Stimulated activated CD4-positive, alpha-beta T cell treated with anti-CD3 and anti-CD28 coated beads, Interleukin-15, amount 100 ng/mL, for 48 hours (primary cell): Measurements from ENCODE around the gene SKI.
"Not testable (repeated sequence)": the region's sequence is repeated elsewhere in the genome, so short reads cannot be mapped to it uniquely, and the experiment has no call there.

Experiments used
- DNase-seq, 2 donors: peaks; one replicate each; pipeline ENCODE4 v3.0.0-alpha.2; 2020; ENCODE audit warnings: low read depth in 2 of 2

Gene SKI

GRCh38 chr1:2259668-2260402 lies 31.7 kb downstream of the SKI start:
- DNase-seq = no peak

GRCh38 chr1:2260470-2260869 lies 32.4 kb downstream of the SKI start:
- DNase-seq = not testable (repeated sequence)

- no peak for DNase-seq
These were observed 32.8 kb downstream of the SKI start for GRCh38 chr1:2260917-2261316.

GRCh38 chr1:2261476-2262395 lies 33.6 kb downstream of the SKI start:
- DNase-seq = not testable (repeated sequence)

DNA sequence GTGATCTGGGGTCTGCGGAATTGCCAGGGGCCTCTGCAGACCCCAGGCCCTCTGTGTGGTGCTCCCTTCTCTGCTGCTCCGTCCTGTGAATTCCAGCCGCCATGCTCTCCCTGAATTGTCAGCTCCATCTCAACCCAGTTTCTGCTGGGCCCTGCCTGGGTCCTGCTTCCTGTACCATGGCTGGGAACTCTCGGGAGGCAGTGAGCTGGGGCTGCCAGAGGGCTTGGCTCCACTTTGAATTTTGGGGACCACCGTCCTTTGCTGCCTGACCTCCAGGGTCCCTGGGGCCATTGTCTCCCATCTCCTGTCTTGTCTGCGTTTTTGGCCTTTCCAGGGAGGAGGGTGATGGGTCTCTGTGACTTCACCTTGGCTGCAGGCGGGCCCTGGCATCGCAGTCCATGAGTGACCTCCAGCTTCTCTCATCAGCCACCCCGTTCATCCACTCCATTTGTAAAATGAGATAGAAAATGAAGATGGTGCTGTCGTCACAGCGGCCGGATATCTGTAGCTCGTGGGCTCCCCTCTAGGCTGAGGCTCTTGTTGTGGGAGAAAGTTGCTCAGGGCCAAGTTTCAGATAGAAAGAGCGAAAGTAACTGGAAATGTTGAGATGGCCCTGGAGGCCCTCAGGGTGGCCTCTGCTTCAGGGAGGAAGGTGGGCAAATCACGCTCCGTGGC lies 38.3 kb downstream of the SKI start:
- DNase-seq = no peak

DNA sequence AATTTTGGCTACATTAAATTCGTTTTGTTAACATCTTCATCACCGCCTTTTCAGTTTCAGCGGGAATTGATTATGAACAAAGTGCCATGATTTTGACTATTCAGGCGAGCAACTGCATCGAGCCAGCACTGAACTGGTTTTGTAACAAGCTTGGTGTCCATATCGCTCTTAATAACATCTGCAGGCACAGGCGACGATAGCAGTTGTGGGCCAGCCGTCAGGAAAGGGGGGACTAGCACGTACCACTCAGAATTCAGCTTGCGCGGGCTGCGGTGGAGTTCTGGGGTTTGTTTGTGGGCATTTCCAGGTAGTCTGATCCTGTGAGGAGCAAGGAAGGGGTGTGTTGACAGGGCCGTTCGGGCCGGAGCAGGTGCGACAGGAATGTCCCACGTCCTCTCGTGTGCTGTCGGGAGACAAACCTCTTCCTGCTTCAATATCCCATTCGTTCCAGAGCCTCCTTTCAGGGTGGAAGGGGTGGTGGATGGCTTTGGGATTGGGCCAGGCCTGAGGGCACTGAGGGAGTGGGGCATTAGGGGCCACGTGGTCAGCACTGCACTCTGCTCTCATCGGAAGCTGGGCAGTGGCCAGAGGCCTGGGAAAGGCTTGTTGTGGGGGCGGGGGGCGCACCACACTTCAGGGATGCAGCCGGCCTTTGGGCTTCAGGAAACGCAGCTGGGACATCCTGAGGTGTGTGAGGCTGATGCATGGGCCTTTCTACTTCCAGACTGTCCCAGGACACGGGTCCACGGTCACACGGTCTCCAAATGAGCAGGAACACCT lies 39.1 kb downstream of the SKI start:
- no peak for DNase-seq

GRCh38 chr1:2267862-2268261 lies 39.7 kb downstream of the SKI start:
- no peak for DNase-seq

DNA sequence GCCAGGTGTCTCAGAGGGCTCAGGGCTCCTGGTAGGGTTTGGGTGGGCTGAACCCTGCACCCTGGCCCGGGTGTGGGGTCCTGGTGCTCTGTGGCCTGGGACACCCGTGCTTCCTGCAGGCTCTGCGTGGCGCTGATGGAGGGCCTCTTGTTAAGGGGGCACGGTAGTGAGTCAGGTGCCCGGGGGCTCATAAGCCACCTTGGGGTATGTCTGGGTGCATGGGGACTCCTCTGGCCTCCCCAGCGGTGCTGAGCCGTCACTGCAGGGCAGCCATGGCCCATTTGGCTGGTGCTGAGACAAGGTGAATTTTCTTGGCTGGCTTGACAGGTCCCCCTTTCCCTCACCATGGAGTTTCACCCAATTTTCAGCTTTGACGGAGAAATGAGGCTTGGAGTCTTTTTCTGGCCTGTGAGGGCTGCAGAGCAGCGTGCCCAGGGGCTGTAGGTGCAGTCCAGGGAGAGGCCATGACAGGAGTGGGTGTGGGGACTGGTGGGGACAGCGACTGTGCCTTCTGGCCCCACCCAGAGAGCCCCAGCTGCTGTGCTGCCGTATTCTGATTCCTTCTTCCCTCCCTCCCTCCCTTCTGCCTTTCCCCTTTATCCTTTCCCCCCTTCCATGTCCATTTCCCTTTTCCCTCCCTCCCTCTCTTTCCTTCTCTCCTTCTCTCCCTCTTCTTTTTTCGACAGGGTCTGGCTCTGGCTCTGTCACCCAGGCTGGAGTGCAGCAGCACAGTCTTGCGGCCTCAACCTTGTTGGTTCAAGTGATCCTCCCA lies 40.4 kb downstream of the SKI start:
- no peak for DNase-seq

DNA sequence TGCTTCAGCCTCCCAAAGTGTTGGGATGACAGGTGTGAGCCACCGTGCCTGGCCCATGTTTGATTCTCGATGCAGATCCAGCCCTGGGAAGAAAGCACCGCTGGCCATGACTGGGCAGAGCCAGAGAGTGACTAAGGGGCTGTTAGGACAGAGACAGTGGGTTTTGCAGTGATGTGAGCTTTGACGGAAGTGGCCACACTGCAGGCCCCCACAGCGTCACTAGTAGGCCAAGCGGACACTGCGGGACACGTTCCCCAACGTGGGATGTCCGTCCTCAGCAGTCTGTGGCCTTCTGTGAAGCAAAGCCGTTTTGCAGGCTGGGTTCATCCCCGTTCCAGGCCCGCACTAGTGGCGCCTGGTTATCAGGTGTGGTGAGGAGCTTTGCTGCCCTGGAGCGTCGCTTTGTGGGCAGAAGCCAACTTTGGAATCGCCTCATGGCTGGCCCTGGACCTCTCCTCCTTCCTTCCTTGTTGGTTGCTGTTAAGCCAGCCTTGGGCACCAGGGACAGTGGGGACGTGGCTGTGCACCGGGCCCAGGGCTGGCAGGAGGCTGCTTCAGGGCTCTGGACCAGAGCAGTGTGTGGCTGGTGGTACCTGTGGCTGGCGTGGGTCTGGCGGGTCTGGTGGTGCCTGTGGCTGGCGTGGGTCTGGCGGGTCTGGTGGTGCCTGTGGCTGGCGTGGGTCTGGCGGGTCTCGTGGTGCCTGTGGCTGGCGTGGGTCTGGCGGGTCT lies 41.2 kb downstream of the SKI start:
- no peak for DNase-seq

DNA sequence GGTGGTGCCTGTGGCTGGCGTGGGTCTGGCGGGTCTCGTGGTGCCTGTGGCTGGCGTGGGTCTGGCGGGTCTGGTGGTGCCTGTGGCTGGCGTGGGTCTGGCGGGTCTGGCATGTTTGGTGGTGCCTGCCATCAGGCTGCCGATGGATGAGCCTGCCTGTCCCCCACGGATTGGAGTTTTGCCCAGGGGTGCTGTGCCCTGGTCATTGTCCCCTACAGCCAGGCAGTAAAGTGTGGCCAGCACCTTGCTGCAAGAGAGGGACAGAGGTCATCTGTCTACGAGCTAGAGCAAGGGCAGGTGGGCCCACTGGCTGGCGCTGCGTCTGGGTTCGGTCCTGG lies 41.8 kb downstream of the SKI start:
- DNase-seq = no peak

DNA sequence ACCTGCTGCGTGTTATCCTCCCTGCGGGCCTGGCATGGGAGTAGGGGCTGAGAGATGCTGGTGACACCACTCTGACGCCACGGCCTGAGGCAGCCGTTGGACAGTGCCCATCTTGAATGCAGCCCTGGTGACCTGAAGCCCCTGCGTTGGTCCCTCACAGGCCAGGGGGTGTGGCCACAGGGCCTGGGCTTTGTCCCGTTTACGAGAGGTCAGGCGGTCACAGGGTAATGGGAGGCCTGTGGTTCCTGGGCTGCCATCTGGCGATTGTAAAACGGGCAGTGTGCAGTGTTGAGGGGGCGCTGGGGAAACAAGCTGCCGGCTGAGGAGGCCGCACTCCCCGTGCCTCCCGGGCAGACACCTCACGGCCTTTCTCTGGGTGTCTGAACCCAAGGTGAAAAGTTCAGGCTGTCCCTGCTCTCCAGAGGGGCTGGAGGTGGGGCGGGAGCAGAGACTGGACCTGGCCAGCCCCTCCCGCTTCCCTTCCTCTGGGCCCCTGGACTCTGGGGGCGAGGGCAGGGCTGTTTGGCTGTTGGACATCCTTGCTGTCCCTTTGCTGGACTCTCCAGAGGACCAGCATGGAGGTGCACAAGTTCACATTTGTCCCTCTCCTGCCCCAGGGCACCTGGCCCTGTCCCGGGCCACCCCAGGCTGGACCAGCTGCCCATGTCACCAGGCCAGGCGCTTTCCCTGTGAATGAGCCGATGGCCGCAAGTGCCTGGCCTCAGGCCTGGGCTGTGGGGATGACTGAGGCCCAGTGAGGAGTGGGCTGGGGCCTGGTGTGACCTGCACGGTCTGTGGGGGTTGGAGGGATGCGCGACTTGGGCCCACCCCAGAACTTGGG lies 42.4 kb downstream of the SKI start:
- DNase-seq = no peak

DNA sequence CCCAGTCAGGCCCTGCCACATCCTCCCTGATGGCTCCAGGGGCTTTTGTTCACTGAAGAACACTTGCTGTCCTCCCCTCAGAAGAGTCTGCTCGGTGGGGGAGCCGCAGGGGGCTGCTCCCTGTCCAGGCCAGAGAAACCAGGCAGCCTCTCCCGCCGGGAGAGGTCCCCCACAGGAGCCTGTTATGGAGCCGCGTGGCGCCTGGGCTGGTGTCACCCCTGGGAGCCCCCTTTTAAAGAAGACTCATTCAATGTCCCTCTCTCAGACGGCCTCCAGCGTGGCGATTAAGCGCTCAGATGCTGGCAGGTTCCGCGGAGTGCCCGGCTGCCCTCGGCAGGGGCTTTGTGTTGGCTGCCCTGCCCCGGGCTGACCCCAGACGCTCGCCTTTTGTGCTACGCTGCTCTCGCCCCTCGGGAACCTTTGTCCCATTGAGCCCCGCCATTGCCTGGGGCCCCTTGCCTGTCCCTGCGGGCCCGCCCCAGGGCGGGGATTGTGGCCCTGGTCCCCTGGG lies 43.1 kb downstream of the SKI start:
- no peak for DNase-seq

DNA sequence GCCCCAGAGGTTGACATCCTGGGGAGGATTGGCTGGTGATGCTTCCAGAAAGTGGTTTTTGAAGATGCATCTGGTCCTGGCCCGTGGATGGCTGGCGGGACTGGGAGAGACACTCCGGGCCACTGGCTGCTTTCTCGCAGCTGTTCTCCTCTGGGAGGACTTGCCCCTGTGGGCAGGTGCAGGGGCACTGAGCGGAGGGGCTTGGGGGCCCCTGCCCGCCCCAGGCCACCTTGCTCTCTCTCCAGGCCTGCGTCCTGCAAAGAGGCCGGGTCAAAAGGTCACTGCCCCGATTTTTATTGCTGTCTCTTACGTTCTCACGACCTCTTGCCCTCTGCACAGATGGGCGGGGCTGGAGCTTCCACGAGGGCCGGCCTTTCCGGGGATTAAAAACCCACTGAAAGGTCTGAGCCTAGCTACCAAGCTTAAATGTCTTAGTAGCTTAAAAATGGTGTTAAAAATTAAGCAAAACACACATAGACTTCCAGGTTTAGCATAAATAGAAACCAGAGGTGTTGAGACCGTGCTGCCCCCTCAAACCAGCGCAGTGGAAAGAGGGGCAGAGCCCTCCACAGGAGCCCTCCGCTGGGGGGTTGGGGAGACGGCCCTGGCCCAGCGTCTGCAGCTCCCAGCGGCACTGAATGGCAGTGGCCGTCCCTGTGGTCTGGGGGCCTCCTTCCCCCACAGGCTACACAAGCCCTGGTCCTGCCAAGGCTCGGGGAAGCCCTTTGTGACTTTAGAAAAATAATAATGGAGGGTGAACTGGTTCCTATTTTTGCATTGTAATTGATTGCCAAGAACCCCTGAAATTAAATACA lies 43.9 kb downstream of the SKI start:
- DNase-seq = no peak

GRCh38 chr1:2272686-2273400 lies 44.7 kb downstream of the SKI start:
- no peak for DNase-seq

GRCh38 chr1:2273401-2274090 lies 45.4 kb downstream of the SKI start:
- DNase-seq = no peak

DNA sequence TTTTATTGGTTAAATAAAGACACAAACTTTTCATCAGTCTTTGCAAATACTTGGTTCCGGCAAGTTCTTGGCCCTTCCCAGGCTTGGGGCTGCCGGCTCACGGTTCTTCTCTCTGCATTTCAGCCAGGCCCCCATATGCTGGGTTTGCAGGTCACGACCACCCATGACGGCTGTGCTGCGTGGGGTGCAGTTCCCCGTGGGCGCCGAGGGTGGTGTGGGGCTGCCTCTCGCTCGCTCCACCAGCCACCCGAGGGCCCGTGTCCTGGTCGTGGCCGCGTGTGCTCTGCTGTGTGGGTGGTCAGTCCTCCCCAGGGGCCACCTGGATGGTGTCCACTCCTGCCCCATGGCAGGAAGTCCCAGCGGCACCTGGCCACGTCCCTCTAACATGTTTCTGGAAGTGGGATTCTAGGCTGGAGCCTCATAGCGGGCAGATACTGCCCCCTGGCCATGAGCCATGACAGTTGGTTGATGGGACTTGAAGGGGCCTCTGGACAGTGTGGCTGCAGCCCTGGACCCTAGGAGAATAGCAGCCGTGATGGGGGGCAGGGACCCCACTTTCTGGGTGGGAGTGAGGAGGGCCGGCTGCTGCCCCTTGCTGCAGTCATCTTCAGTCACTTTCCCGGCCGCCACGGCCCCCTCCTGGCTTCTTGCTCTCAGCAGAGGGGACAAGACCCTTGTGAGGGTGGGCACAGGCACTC lies 46.3 kb downstream of the SKI start:
- no peak for DNase-seq
